Measurements from ENCODE around the gene TCN2.

- TF ChIP-seq POLR2AphosphoS5 (IDR thresholded peaks at IDR 0.05; ENCODE audit: low read depth, low read length) (no peak), POLR2A (IDR thresholded peaks at IDR 0.05; ENCODE audit: low read depth, low read length) (no peak)
Measured at GRCh38 chr22:30557243-30557642, 49.7 kb upstream of the TCN2 start.

Measured in GM12892 (cell line).